ENCODE data around the gene RSAD2.
"Not testable (repeated sequence)": the region's sequence is repeated elsewhere in the genome, so short reads cannot be mapped to it uniquely, and the experiment has no call there.

The RSAD2 gene

GRCh38 chr2:6926071-6926732, 48.6 kb downstream of the RSAD2 start:
- DNase-seq (ENCODE audit: low read depth, low spot score), result no peak

- DNase-seq (ENCODE audit: low read depth, low spot score), result no peak
Observed at GRCh38 chr2:6927186-6927585, 49.6 kb downstream of the RSAD2 start.

GRCh38 chr2:6927753-6928152, 50.2 kb downstream of the RSAD2 start:
- no peak for DNase-seq (ENCODE audit: low read depth, low spot score)

- no peak for DNase-seq (ENCODE audit: low read depth, low spot score)
Observed at GRCh38 chr2:6928452-6928851, 50.9 kb downstream of the RSAD2 start.

GRCh38 chr2:6929196-6929819, 51.7 kb downstream of the RSAD2 start:
- no peak for DNase-seq (ENCODE audit: low read depth, low spot score)

- DNase-seq (ENCODE audit: low read depth, low spot score), result no peak
Observed at GRCh38 chr2:6930923-6931647, 53.5 kb downstream of the RSAD2 start.

- no peak for DNase-seq (ENCODE audit: low read depth, low spot score)
Observed at GRCh38 chr2:6931753-6932152, 54.2 kb downstream of the RSAD2 start.

GRCh38 chr2:6932206-6932605, 54.6 kb downstream of the RSAD2 start:
- DNase-seq (ENCODE audit: low read depth, low spot score), result no peak

GRCh38 chr2:6932828-6933227, 55.3 kb downstream of the RSAD2 start:
- DNase-seq (ENCODE audit: low read depth, low spot score), result no peak

GRCh38 chr2:6933911-6934310, 56.3 kb downstream of the RSAD2 start:
- DNase-seq (ENCODE audit: low read depth, low spot score), result no peak

GRCh38 chr2:6934345-6934744, 56.8 kb downstream of the RSAD2 start:
- DNase-seq (ENCODE audit: low read depth, low spot score), result no peak

GRCh38 chr2:6934758-6935651, 57.4 kb downstream of the RSAD2 start:
- DNase-seq (ENCODE audit: low read depth, low spot score), result no peak

- not testable (repeated sequence) for DNase-seq (ENCODE audit: low read depth, low spot score)
Observed at GRCh38 chr2:6935652-6936020, 58.1 kb downstream of the RSAD2 start.

- no peak for DNase-seq (ENCODE audit: low read depth, low spot score)
Observed at GRCh38 chr2:6937157-6937556, 59.6 kb downstream of the RSAD2 start.

GRCh38 chr2:6937582-6937981, 60.0 kb downstream of the RSAD2 start:
- no peak for DNase-seq (ENCODE audit: low read depth, low spot score)

GRCh38 chr2:6939071-6939470, 61.5 kb downstream of the RSAD2 start:
- no peak for DNase-seq (ENCODE audit: low read depth, low spot score)

GRCh38 chr2:6940820-6941219, 63.2 kb downstream of the RSAD2 start:
- no peak for DNase-seq (ENCODE audit: low read depth, low spot score)

- DNase-seq (ENCODE audit: low read depth, low spot score), result no peak
Observed at GRCh38 chr2:6941299-6942046, 63.9 kb downstream of the RSAD2 start.

- DNase-seq (ENCODE audit: low read depth, low spot score), result no peak
Observed at GRCh38 chr2:6942848-6943247, 65.3 kb downstream of the RSAD2 start.

GRCh38 chr2:6943523-6943922, 65.9 kb downstream of the RSAD2 start:
- DNase-seq (ENCODE audit: low read depth, low spot score), result no peak

GRCh38 chr2:6943971-6944370, 66.4 kb downstream of the RSAD2 start:
- no peak for DNase-seq (ENCODE audit: low read depth, low spot score)
